Left renal pelvis (tissue), 4 donors: Measurements from ENCODE around the gene STARD13. TPM values are rescaled to one million over a fixed set of nuclear protein-coding genes. Genes with fewer than 3 reads are reported as not detected.

Experiments
- DNase-seq, 4 donors: peaks; one replicate each; pipeline ENCODE4 v3.0.0-alpha.2; 2013; ENCODE audit warnings: low read depth in 4 of 4, low spot score in 3 of 4
- polyA plus RNA-seq, 4 donors: library from polyadenylated mRNA; unstranded; fragments of 120-200 nt; gene quantifications; one replicate each; pipeline ENCODE4 v1.2.1, GENCODE V29; 2013; ENCODE audit not compliant: insufficient read length in 4 of 4

The STARD13 gene
- polyA plus RNA-seq, 4 donors = 17.5 to 25.4 (median 23.7) TPM

DNA sequence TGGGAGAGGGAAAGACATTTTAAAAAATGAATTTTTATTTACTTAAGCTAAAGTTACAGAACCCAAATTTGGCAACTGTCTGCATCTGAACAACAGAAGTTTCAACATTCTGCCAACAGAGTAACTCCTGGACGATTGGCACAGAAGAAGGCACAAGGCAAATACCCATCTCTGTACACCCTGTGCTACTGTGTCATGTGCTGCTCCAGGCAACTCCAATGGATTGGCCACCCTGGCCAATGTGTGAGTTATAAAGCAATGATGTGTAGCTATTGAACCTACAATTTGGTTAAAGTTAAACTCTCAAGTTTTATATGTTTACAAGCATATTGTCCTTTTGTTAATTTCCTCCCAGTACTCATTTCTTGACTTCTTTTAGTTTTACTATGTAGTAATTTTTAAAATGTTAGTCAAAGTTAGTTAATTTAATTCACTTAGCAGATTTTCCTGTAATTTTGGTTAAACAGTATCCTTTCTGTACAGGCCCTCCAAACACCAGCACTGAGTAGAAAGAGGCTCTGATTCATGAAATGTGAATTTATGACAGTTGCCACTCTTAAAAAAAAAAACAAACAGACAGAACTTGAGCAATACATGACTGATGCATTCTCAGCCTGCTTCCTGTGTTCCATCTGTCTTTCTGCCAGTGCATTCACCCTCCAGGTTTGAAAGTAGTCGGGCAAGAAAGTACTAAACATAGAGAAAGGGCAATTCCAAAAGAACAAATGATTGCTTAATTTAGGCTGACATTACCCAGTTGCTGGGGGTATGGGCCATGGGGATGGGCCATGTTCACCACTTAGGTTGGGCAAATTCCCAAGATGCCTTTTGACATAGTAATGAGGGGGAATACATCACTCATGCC, 5.9 kb downstream of the STARD13 start:
- no peak for DNase-seq

GRCh38 chr13:33278913-33279312, 6.6 kb downstream of the STARD13 start:
- DNase-seq = no peak

- no peak for DNase-seq
Observed at GRCh38 chr13:33277946-33278345, 7.6 kb downstream of the STARD13 start.

- no peak for DNase-seq
Observed at GRCh38 chr13:33277037-33277740, 8.4 kb downstream of the STARD13 start.

DNA sequence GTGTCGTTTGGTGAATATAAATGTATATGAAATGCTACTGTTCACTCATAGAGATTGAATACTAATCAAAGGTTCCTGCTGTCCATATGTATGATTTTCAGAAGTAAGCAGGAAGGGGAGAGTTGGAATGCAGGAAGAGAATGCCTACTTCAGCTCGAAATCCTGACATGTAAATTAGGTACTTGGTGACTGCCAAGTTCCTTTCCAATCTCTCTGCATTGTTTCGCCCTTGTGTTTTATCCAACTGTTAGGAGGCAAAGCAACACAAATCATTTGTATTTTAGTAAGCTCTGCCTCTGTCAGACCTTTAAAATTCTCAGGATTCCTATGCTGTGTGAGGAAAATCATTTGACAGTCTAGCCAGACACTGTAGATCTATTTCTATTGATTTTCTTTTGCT, 9.0 kb downstream of the STARD13 start:
- DNase-seq = no peak

- DNase-seq = no peak
Observed at GRCh38 chr13:33275916-33276315, 9.6 kb downstream of the STARD13 start.

- no peak for DNase-seq
Observed at GRCh38 chr13:33274264-33274663, 11.3 kb downstream of the STARD13 start.

- no peak for DNase-seq
Observed at GRCh38 chr13:33272531-33273124, 12.9 kb downstream of the STARD13 start.

- no peak for DNase-seq
Observed at GRCh38 chr13:33271759-33272158, 13.8 kb downstream of the STARD13 start.

GRCh38 chr13:33270895-33271538, 14.5 kb downstream of the STARD13 start:
- no peak for DNase-seq

GRCh38 chr13:33265607-33266006, 19.9 kb downstream of the STARD13 start:
- DNase-seq = no peak

DNA sequence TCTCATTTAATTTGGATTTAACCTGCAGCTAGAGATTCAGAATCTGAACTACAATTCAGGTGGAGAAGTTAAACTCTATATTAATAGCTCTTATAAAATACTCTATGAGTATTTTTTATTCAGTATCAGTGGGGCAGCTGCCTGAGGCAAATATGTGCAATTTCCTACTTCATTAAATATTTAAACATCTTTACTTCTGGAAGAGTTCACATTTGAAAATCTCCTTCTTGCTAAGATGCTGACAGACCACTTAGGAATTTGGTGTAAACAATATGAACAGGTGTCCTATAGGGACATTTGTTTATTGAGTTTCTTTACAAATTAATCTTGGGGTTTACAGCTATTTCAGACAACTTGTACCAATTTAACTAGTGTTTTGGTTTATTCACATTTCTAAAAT, 20.4 kb downstream of the STARD13 start:
- DNase-seq = no peak

DNA sequence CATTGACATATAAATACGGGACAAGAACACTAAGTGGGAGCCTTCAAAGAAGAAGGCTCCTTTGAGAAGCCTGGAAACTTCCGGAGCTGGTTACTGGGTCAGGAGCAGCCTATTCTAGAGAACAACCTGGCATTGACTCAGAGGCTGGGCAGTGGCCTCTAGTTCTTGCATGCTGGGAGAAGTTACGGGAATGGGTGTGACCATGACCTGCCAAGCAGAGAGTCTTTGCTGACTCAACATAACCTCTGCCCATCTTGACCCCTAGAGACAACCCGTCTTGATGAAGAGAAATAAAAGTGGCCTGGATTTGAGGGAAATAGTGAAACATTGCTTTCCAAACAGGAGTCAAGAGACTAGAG, 21.0 kb downstream of the STARD13 start:
- no peak for DNase-seq

GRCh38 chr13:33263976-33264619, 21.5 kb downstream of the STARD13 start:
- DNase-seq = no peak

DNA sequence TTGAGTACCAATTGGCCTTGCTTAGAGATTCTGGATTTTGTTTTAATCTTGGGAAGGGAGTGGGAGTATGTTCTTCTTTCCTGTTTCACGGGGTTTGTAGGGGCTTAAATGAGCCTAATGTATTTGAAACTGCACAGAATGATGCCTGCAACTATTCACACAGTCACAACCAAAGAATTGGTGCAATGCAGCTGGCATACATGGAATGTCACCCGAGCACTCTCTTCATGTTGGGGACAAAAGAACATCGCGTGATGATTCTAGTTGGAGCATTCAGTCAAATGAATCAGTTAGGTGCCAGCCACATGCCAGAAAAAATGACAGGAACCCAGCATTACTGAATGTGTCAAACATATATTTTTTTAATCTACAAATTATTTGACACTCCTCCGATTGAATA, 22.1 kb downstream of the STARD13 start:
- DNase-seq = no peak

DNA sequence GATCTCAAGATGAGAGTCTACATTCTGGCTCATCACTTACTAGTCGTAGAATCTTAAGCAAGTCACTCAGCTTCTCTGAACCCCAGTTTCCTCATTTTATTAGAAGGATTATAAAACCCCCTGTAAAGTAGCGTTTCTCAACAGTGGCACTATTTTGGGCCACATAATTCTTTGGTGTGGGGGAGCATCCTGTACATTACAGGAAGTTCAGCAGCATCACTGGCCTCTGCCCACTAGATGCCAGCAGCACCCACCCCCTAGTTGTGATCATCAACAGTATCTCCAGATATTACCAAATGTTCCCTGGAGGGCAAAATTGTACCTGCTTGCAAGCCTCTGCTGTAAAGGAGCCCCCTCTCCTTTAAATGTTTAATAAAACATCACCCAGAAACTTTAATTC, 22.6 kb downstream of the STARD13 start:
- no peak for DNase-seq

DNA sequence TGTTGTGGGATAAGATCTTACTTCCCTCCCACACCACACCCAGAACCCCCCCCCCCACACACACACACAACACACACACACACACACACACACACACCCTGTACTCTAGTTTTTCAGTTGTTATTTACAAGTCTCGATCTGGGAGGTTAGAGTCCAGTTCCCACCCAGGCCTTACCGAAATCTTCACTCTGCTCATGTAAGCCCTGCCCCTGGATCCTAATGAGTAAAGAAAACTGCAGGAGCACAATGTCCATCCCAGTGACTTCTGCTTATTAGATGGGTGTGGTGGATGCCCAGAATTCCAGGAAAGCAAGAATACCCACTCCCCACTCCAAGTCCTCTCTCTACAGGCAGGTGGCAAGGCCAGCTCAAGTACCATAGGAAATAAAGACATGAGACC, 23.0 kb downstream of the STARD13 start:
- DNase-seq = no peak

DNA sequence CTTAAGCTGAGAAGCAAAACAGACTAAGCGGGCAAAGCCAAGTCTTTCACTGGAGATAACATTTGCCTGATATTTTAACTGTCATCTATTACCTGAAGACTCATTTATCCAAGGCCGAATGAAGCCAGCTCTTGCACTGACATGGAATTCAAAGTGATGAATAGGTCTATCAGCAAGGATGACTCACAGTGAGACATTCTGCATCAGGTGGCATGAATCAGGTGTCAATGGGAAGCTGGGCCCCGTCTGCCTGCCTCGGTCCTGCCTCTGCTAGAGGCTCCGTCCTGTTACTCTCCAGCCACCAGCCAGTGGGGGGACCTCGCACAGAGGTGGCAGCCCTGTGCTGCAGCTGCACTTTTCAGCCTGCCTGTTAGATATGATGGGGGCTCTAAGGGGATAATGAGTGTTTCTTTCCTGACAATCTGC, 23.5 kb downstream of the STARD13 start:
- DNase-seq = no peak

DNA sequence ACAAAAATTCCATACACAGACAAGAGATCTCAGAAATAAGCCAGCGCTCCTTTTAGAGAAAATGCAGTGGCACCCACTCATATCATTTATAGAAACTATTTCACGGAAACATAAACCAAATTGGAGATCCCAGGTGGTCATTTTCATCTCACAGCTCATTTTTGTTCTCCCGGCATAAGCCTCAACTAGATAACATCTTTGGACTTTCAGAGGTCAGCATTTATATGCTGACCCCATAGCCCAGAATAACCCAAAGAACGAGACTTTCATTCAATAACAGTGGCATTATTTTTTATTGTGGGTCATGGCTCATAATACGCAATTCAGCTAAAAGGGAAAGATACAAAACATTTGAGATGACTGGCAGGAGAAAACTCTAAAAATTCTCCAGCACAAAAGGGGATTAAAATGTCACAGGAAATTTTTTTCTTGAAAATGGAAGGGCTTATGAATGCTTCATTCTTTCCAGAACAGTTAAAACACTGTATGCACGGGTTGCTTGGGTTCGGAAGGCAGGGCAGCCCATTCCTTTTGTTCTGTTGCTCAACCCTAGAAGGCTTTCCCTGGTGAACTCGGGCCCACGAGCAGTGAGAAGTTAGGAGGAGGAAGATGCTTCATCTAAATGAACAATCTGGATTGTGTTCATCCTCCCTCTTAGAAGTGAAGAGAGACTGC, 24.0 kb downstream of the STARD13 start:
- no peak for DNase-seq
